ENCODE results near the gene GRK2.

DNA sequence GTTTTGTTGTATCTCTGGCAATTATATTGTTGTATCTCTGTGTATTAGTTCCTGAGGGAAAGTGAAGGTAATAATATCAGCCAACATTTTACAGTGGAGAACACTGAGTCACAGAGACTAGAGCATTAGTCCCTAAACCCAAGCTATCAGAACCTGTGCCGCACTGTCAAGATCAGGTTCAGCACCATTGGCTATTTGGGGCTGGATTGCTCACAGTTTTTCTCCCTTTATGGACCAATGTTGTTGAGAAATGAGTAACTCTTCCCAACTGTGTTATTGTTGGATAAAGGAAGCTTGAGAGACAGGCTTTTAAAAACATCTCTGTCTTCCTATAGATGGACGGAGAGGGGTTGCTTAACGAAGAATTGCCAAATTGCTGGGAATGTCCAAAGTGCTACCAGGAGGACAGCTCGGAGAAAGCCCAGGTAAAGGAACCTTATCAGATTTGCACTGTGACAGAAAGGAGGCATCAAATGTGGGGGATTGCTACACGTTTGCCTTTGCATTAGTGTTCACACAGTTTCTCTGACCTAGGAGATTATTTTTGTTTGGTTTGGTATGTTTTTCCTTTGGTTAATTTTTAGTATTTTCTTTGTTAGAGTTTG is 18.2 kb upstream of the GRK2 start:
- no peak for TF ChIP-seq EP300 (conservative IDR thresholded peaks at IDR 0.05; ENCODE audit: poor library complexity, severe bottlenecking)
- TF ChIP-seq, protein P1, sequence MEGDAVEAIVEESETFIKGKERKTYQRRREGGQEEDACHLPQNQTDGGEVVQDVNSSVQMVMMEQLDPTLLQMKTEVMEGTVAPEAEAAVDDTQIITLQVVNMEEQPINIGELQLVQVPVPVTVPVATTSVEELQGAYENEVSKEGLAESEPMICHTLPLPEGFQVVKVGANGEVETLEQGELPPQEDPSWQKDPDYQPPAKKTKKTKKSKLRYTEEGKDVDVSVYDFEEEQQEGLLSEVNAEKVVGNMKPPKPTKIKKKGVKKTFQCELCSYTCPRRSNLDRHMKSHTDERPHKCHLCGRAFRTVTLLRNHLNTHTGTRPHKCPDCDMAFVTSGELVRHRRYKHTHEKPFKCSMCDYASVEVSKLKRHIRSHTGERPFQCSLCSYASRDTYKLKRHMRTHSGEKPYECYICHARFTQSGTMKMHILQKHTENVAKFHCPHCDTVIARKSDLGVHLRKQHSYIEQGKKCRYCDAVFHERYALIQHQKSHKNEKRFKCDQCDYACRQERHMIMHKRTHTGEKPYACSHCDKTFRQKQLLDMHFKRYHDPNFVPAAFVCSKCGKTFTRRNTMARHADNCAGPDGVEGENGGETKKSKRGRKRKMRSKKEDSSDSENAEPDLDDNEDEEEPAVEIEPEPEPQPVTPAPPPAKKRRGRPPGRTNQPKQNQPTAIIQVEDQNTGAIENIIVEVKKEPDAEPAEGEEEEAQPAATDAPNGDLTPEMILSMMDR (IDR thresholded peaks at IDR 0.05; ENCODE audit: poor library complexity, severe bottlenecking): no peak
- TF ChIP-seq SMC3 (conservative IDR thresholded peaks at IDR 0.05; ENCODE audit: poor library complexity): no peak
- no peak for TF ChIP-seq POLR2AphosphoS5 (IDR thresholded peaks at IDR 0.05)
- TF ChIP-seq TAF1 (IDR thresholded peaks at IDR 0.05; ENCODE audit: low read depth): no peak
- no peak for TF ChIP-seq EZH2 (IDR thresholded peaks at IDR 0.05; ENCODE audit: borderline replicate concordance, insufficient read depth, low read length, poor library complexity, severe bottlenecking)
- TF ChIP-seq REST (IDR thresholded peaks at IDR 0.05; ENCODE audit: borderline replicate concordance): no peak
- TF ChIP-seq RAD21 (conservative IDR thresholded peaks at IDR 0.05): no peak
- TF ChIP-seq MXI1 (conservative IDR thresholded peaks at IDR 0.05; ENCODE audit: poor library complexity, severe bottlenecking): no peak

All from neural cell (in vitro differentiated cells).